Suppressor macrophage treated with lipopolysaccharide for 4 hours (primary cell): ENCODE data around the gene ZNF521.
"Not testable (repeated sequence)": the region's sequence is repeated elsewhere in the genome, so short reads cannot be mapped to it uniquely, and the experiment has no call there.

ENCODE experiments used
- DNase-seq: peaks from one replicate; pipeline ENCODE4 v3.0.0-alpha.2; 2020

ZNF521 gene

GRCh38 chr18:25062720-25063119, 289.2 kb downstream of the ZNF521 start:
- no peak for DNase-seq

- no peak for DNase-seq
Measured at GRCh38 chr18:25061395-25061794, 290.6 kb downstream of the ZNF521 start.

- DNase-seq: no peak
Measured at GRCh38 chr18:25058521-25058920, 293.4 kb downstream of the ZNF521 start.

DNA sequence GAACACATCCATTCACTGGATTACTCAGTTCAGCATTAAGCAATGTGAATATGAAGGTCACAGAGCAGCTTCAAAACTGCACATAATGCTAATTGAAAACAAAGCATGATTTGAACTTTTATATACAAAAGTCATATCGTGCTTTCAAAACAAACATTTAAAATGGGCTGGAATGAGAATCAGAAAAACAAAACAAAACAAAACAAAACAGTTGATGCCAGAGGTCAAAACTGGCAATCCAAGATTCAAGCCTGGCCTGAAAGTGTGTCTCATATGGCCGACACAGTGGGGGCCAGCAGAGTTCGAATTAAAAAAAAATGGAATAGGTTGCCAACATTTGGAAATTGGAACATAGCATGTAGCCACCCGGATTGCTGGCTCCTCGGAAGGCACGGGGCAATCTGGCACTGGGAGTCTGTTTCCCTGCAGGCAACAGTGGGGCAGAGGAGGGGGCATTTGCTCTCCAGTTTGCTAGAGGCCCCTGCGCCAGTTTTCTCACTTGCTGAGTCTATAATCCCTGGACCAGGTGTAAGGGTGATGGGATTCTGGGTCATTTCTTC, 294.4 kb downstream of the ZNF521 start:
- DNase-seq: no peak

DNA sequence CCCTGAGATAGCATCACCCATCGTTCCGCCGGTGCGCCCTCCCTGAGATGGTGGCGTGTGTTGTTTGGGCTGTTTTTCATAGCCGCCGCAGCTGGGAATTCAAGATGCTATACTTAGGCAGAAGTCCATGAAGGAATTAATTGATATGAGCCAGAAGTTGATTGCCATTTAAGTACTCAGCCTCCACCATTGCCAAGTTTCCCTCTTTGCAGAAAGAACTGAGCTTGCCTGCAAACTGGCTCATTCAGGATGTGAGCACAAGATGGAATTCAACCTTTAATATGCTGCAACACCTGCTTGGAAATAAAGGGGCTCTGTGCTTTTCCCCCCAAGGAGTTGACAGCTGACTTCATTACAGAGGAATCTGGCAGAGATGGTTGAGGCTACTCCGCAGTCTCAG, 295.5 kb downstream of the ZNF521 start:
- DNase-seq: no peak

- no peak for DNase-seq
Measured at GRCh38 chr18:25055076-25055475, 296.9 kb downstream of the ZNF521 start.

GRCh38 chr18:25053466-25053865, 298.5 kb downstream of the ZNF521 start:
- DNase-seq: no peak

- no peak for DNase-seq
Measured at GRCh38 chr18:25052511-25052921, 299.4 kb downstream of the ZNF521 start.

GRCh38 chr18:25050605-25051004, 301.4 kb downstream of the ZNF521 start:
- DNase-seq: no peak

- DNase-seq: no peak
Measured at GRCh38 chr18:25047983-25048382, 304.0 kb downstream of the ZNF521 start.

DNA sequence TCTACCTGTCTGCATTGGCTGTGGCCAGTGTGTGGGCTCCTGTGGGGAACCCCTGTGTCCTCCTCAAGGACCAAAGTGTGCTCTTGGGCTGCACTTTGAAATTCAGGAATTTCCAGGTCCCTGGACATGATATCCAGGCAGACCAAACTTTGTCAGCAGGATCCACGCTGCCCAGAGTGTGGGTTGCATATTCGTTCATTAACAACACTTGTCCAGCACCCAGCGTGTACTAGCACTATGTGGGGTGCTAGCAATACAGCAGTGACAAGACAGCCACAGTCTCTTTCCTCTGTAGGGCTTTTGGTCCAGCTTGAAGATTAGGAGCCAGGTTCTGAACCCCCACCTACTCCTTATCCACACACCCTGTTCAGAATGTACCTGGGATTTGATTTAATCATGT, 304.5 kb downstream of the ZNF521 start:
- no peak for DNase-seq

- no peak for DNase-seq
Measured at GRCh38 chr18:25044694-25045093, 307.3 kb downstream of the ZNF521 start.

DNA sequence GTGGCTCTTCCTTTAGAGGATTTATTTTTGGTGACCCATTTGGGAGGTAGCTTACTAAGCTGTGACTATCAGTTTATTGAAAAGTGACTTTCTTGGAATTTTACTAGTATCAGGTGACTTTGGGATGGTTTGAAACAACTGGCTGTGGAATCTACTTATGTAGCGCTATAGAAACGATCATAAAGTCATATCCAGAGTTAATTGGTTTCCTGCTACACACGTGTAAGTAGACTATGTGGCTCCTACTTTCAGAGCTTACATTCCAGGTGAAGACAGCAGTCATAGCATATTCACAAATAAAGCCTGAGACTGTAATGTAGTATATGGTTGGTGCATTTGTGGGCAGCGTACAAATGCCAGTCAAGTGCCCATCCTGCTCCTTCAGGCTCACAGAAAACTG, 308.9 kb downstream of the ZNF521 start:
- no peak for DNase-seq

GRCh38 chr18:25042641-25043051, 309.3 kb downstream of the ZNF521 start:
- DNase-seq: no peak

DNA sequence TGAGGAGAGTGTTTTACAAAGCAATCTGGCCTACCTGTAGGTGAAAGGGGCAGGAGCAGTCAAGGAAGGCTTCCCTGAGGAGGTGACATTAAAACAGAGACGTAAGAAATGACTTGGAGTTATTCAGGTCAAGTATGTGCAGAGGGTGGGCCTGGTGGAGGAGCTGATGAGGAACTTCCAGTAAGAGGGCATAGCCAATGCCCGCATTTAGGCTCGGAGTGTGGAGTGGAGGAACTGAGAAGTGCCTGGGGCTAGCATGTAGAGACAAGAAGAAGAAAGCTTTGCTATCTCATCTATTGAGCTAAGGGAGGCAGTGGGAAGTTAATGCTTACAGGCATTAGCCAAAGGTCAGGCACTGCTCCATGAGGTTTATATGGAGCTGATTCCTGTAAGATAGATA, 312.2 kb downstream of the ZNF521 start:
- no peak for DNase-seq

DNA sequence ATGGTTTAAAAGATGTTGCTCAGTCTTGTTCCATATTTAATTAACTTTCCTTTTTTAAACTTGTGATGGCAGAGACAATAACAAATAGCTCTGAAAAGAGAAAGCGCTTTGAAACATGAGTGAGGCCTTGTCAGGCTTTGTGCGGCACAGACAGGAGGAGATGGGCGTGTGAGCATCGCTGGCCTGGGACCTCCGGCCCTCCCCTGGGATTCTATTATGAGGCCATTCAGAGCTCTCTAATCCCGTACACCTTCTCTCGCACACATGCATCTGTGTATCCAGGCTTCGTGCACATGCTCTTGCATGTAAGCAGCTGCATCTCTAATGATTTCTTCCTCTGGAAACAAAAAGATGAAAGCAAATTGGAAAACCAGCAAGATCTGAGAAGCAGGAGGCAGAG, 313.7 kb downstream of the ZNF521 start:
- no peak for DNase-seq

GRCh38 chr18:25033747-25034471, 318.1 kb downstream of the ZNF521 start:
- DNase-seq: no peak

GRCh38 chr18:25033175-25033574, 318.8 kb downstream of the ZNF521 start:
- not testable (repeated sequence) for DNase-seq

DNA sequence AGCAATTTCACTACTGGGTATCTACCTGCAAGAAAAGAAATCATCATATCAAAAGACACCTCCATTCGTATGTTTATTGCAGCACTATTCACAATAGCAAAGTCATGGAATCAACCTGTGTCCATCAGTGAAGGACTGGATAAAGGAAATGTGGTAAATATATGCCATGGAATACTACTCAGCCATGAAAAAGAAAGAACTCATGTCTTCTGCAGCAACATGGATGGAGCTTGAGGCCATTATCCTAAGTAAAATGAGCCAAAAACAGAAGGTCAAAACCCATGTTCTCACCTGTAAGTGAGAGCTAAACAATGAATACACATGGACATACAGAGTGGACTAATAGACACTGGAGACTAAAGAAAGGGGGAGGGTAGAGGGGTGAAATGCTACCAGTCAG, 322.2 kb downstream of the ZNF521 start:
- no peak for DNase-seq

GRCh38 chr18:25019931-25020330, 332.0 kb downstream of the ZNF521 start:
- DNase-seq: no peak

- no peak for DNase-seq
Measured at GRCh38 chr18:25019086-25019860, 332.7 kb downstream of the ZNF521 start.

DNA sequence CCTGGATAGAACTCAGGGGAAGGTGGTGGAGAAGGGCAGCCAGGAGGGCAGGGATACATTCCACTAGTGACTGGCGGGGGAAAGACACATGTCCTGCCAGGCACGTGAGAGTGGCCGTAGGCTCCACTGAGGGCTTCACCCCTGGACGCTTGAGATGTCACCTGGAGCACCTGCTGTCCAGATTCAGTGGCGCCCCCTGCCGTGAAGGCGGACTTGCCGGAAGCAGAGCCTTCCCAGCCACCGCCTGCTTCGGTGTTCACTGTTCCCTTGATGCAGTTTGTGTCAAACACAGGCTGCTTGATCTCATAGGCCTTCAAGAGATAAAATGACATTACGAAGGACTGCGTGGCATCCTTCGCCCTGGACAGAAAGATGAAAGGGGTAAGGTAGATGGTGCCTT, 335.3 kb downstream of the ZNF521 start:
- DNase-seq: no peak

DNA sequence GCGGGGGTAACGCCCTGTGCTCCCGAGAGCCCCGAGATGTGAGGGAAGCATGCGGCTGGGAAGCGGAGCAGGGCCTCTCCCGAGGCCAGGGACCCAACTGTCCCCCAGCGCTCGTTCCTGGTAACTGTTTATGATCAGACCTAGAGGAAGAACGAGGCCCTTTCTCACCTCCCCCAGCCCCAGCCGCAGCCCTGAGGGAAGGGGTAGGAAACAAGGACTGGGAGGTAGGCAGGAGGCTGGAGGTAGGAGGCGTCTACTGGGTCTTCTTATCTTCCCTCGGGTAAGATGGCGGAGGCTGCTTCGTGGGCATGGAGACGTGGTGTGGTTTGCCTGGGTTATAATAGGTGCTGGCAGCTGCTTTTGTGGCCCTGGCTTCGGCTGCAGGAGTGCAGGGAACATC, 335.8 kb downstream of the ZNF521 start:
- no peak for DNase-seq
